Measurements from ENCODE around the gene LCN10.

- TF ChIP-seq PKNOX1 (IDR thresholded peaks at IDR 0.05) (no peak), ARNT (IDR thresholded peaks at IDR 0.05) (no peak), L3MBTL2 (conservative IDR thresholded peaks at IDR 0.05) (no peak), SP1 (IDR thresholded peaks at IDR 0.05) (no peak), ZNF384 (IDR thresholded peaks at IDR 0.05) (no peak), SUZ12 (IDR thresholded peaks at IDR 0.05) (no peak), BHLHE40 (IDR thresholded peaks at IDR 0.05; ENCODE audit: borderline replicate concordance) (no peak), FOXK2 (IDR thresholded peaks at IDR 0.05) (no peak), NFRKB (IDR thresholded peaks at IDR 0.05) (no peak), FOXA1 (IDR thresholded peaks at IDR 0.05) (no peak), FOXM1 (IDR thresholded peaks at IDR 0.05; ENCODE audit: borderline replicate concordance) (no peak)
Measured at GRCh38 chr9:136784997-136785361, 42.2 kb upstream of the LCN10 start.

All from HEK293T (cell line).